Neural cell (in vitro differentiated cells): Measurements from ENCODE around the gene PTPRK. TPM values are rescaled to one million over a fixed set of nuclear protein-coding genes. Genes with fewer than 3 reads are reported as not detected.

ENCODE experiments used
- H2AFZ ChIP-seq: fragments of 200-600, 300-800 bp; sonication (generic), shearing (Covaris generic); 2 replicates; pipeline ENCODE4 v1.6.0; 2014; ENCODE audit warnings: low read depth, mild to moderate bottlenecking, antibody characterized with exemption, low read length, moderate library complexity
- H3F3A ChIP-seq: fragments of 200-600 bp; shearing (Covaris generic); 2 replicates; pipeline ENCODE4 v1.6.1; 2016; ENCODE audit warnings: mild to moderate bottlenecking, moderate library complexity, mixed read lengths, antibody characterized with exemption, low read length; ENCODE audit not compliant: insufficient read depth, poor library complexity, severe bottlenecking
- H3K27ac ChIP-seq: fragments of 200-600, 300-800 bp; sonication (generic), shearing (Covaris generic); 2 replicates; pipeline ENCODE4 v1.5.1; 2014; ENCODE audit warnings: mild to moderate bottlenecking, low read length, moderate library complexity
- H3K27me3 ChIP-seq: fragments of 300-800, 200-600 bp; sonication (generic), shearing (Covaris generic); 2 replicates; pipeline ENCODE4 v1.6.0; 2014; ENCODE audit warnings: mild to moderate bottlenecking, low read depth, low read length, moderate library complexity; ENCODE audit not compliant: insufficient read depth
- H3K36me3 ChIP-seq: fragments of 300-800, 200-600 bp; sonication (generic), shearing (Covaris generic); 2 replicates; pipeline ENCODE4 v1.5.1; 2014; ENCODE audit warnings: mild to moderate bottlenecking, antibody characterized with exemption, low read length, moderate library complexity; ENCODE audit not compliant: insufficient read depth
- H3K4me2 ChIP-seq: fragments of 300-800, 200-600 bp; sonication (generic), shearing (Covaris generic); 2 replicates; pipeline ENCODE4 v1.6.0; 2014; ENCODE audit warnings: mild to moderate bottlenecking, low read length
- H3K4me3 ChIP-seq: fragments of 300-800, 200-600 bp; sonication (generic), shearing (Covaris generic); 2 replicates; pipeline ENCODE4 v1.5.1; 2014; ENCODE audit warnings: mild to moderate bottlenecking, low read length, moderate library complexity
- H3K79me2 ChIP-seq: fragments of 200-600 bp; shearing (Covaris generic); replicated peaks from 2 replicates; pipeline ENCODE4 v1.6.0; 2014; ENCODE audit warnings: mild to moderate bottlenecking, low read length, moderate library complexity; ENCODE audit not compliant: insufficient read depth
- H3K9ac ChIP-seq: fragments of 300-800, 200-600 bp; sonication (generic), shearing (Covaris generic); 2 replicates; pipeline ENCODE4 v1.6.1; 2016; ENCODE audit warnings: mild to moderate bottlenecking, low read length, mixed read lengths
- H3K9me2 ChIP-seq: fragments of 200-600 bp; shearing (Covaris generic); 2 replicates; pipeline ENCODE4 v1.6.1; 2016; ENCODE audit warnings: mild to moderate bottlenecking, low read length, mixed read lengths; ENCODE audit not compliant: insufficient read depth
- H3K9me3 ChIP-seq: fragments of 200-600, 300-800 bp; sonication (generic), shearing (Covaris generic); 2 replicates; pipeline ENCODE4 v1.6.1; 2016; ENCODE audit warnings: mild to moderate bottlenecking, mixed run types, low read length, moderate library complexity, mixed read lengths
- H4K20me1 ChIP-seq: fragments of 200-600 bp; shearing (Covaris generic); 2 replicates; pipeline ENCODE4 v1.6.1; 2016; ENCODE audit warnings: mild to moderate bottlenecking, mixed run types; ENCODE audit not compliant: insufficient read depth
- EP300 ChIP-seq: fragments of 450-650 bp; conservative IDR thresholded peaks from 2 replicates; pipeline ENCODE4 v1.6.1; 2014; ENCODE audit warnings: antibody characterized with exemption, mild to moderate bottlenecking, moderate library complexity; ENCODE audit not compliant: poor library complexity, severe bottlenecking
- EZH2 ChIP-seq: fragments of 200-600, 300-800 bp; shearing (Covaris generic), sonication (generic); IDR thresholded peaks from 2 replicates; pipeline ENCODE4 v1.6.1; 2014; ENCODE audit warnings: antibody characterized with exemption, low read length, borderline replicate concordance, mild to moderate bottlenecking; ENCODE audit not compliant: insufficient read depth, poor library complexity, severe bottlenecking
- MXI1 ChIP-seq: fragments of 450-650 bp; conservative IDR thresholded peaks from 2 replicates; pipeline ENCODE4 v1.6.1; 2014; ENCODE audit warnings: antibody characterized with exemption, mild to moderate bottlenecking; ENCODE audit not compliant: poor library complexity, severe bottlenecking
- POLR2AphosphoS5 ChIP-seq: IDR thresholded peaks from 2 replicates; pipeline ENCODE4 v1.6.1; 2012
- RAD21 ChIP-seq: fragments of 450-650 bp; conservative IDR thresholded peaks from 2 replicates; pipeline ENCODE4 v1.6.1; 2014; ENCODE audit warnings: antibody characterized with exemption, mild to moderate bottlenecking, moderate library complexity
- SMC3 ChIP-seq: fragments of 450-650 bp; conservative IDR thresholded peaks from 2 replicates; pipeline ENCODE4 v1.6.1; 2014; ENCODE audit warnings: antibody characterized with exemption, mild to moderate bottlenecking, moderate library complexity; ENCODE audit not compliant: poor library complexity
- TAF1 ChIP-seq: IDR thresholded peaks from 2 replicates; pipeline ENCODE4 v1.6.1; 2012; ENCODE audit warnings: low read depth
- polyA plus RNA-seq: library from polyadenylated mRNA; depleted of rRNA; stranded (reverse); fragments of >200 nt; gene quantifications from 2 replicates; pipeline ENCODE4 v1.2.3, GENCODE V29; 2014
- TF ChIP-seq, protein P1 (sequence below): fragments of 450-650 bp; IDR thresholded peaks from 2 replicates; pipeline ENCODE4 v1.5.1; 2014; ENCODE audit warnings: antibody characterized with exemption, mild to moderate bottlenecking, moderate library complexity; ENCODE audit not compliant: poor library complexity, severe bottlenecking
- TF ChIP-seq, protein P2 (sequence below): IDR thresholded peaks from 2 replicates; pipeline ENCODE4 v1.6.1; 2012; ENCODE audit warnings: borderline replicate concordance

PTPRK gene
- polyA plus RNA-seq, 1 donor from 2014 or later, result 10.4 TPM

DNA sequence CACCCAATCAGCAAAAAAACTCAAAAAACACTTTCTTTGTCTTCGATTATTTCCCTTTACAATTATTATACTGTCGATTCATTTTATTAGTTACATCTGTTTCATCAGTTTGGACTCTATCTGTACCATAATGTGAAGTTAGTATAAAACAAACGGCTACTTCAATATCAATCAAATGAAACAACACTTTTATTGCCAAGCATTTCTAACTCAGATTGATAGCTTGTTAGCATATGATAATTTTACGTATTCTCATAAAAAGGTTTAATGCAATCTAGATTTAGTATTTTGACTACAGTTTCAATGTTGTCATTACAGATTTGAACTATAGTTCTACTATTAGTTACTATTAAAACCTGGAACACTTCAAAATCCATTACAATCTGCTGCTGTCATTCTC, 149.3 kb downstream of the PTPRK start:
- Histone ChIP-seq H3K27ac (no peak overlapping the region), H3K9ac (no peak overlapping the region), H3K9me3 (peaks cover 3% of the 10 kb centered on the region), H4K20me1 (no peaks in the 10 kb centered on the region), H2AFZ (no peak overlapping the region), H3K4me3 (no peak overlapping the region), H3K9me2 (no peaks in the 10 kb centered on the region), H3F3A (no peaks in the 10 kb centered on the region), H3K36me3 (no peaks in the 10 kb centered on the region), H3K79me2 (no peaks in the 10 kb centered on the region), H3K4me2 (no peak overlapping the region), H3K27me3 (no peaks in the 10 kb centered on the region)
- TF ChIP-seq, protein P1, sequence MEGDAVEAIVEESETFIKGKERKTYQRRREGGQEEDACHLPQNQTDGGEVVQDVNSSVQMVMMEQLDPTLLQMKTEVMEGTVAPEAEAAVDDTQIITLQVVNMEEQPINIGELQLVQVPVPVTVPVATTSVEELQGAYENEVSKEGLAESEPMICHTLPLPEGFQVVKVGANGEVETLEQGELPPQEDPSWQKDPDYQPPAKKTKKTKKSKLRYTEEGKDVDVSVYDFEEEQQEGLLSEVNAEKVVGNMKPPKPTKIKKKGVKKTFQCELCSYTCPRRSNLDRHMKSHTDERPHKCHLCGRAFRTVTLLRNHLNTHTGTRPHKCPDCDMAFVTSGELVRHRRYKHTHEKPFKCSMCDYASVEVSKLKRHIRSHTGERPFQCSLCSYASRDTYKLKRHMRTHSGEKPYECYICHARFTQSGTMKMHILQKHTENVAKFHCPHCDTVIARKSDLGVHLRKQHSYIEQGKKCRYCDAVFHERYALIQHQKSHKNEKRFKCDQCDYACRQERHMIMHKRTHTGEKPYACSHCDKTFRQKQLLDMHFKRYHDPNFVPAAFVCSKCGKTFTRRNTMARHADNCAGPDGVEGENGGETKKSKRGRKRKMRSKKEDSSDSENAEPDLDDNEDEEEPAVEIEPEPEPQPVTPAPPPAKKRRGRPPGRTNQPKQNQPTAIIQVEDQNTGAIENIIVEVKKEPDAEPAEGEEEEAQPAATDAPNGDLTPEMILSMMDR, result no peak
- TF ChIP-seq EP300 (no peak), SMC3 (no peak), RAD21 (no peak), POLR2AphosphoS5 (no peak), EZH2 (no peak), TAF1 (no peak), MXI1 (no peak)
- TF ChIP-seq, protein P2, sequence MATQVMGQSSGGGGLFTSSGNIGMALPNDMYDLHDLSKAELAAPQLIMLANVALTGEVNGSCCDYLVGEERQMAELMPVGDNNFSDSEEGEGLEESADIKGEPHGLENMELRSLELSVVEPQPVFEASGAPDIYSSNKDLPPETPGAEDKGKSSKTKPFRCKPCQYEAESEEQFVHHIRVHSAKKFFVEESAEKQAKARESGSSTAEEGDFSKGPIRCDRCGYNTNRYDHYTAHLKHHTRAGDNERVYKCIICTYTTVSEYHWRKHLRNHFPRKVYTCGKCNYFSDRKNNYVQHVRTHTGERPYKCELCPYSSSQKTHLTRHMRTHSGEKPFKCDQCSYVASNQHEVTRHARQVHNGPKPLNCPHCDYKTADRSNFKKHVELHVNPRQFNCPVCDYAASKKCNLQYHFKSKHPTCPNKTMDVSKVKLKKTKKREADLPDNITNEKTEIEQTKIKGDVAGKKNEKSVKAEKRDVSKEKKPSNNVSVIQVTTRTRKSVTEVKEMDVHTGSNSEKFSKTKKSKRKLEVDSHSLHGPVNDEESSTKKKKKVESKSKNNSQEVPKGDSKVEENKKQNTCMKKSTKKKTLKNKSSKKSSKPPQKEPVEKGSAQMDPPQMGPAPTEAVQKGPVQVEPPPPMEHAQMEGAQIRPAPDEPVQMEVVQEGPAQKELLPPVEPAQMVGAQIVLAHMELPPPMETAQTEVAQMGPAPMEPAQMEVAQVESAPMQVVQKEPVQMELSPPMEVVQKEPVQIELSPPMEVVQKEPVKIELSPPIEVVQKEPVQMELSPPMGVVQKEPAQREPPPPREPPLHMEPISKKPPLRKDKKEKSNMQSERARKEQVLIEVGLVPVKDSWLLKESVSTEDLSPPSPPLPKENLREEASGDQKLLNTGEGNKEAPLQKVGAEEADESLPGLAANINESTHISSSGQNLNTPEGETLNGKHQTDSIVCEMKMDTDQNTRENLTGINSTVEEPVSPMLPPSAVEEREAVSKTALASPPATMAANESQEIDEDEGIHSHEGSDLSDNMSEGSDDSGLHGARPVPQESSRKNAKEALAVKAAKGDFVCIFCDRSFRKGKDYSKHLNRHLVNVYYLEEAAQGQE, result no peak

DNA sequence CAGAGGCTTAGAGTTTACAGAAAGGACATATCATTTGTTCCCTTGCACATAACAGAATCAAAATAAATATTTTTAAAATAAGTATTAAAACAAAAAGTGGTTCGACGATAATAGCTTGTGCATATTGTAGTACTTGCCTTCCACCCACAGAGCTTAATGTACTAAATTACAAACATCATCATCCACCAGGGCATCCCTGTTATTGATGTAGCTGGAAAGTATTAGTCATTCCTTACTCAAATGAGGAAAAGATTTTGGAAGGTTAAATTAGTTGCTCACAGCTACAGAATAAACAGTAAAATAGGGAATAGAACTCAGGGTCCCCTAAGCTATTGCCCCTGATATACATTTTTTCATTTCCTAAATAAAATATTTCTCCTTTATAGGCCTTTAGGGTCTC, 150.3 kb downstream of the PTPRK start:
- Histone ChIP-seq H3K36me3 (no peaks in the 10 kb centered on the region), H3K27ac (no peak overlapping the region), H4K20me1 (no peaks in the 10 kb centered on the region), H3K27me3 (no peaks in the 10 kb centered on the region), H3F3A (no peaks in the 10 kb centered on the region), H3K9me2 (no peaks in the 10 kb centered on the region), H3K9ac (no peak overlapping the region), H2AFZ (no peak overlapping the region), H3K9me3 (no peaks in the 10 kb centered on the region), H3K4me3 (no peak overlapping the region), H3K79me2 (no peaks in the 10 kb centered on the region), H3K4me2 (no peak overlapping the region)
- TF ChIP-seq SMC3, result no peak
- TF ChIP-seq EZH2, result no peak
- no peak for TF ChIP-seq EP300
- TF ChIP-seq, protein P1, result no peak
- TF ChIP-seq TAF1, result no peak
- TF ChIP-seq, protein P2, result no peak
- TF ChIP-seq POLR2AphosphoS5, result no peak
- TF ChIP-seq MXI1, result no peak
- no peak for TF ChIP-seq RAD21
